Ishikawa (cell line): ENCODE data around the gene HOXB7.

Source experiments
- CEBPB ChIP-seq: IDR thresholded peaks from 2 replicates; pipeline ENCODE4 v1.6.1; 2012
- CREB1 ChIP-seq: IDR thresholded peaks from 2 replicates; pipeline ENCODE4 v1.6.1; 2012; ENCODE audit warnings: low read depth
- EGR1 ChIP-seq: IDR thresholded peaks from 2 replicates; pipeline ENCODE4 v1.6.1; 2012
- EP300 ChIP-seq: IDR thresholded peaks from 2 replicates; pipeline ENCODE4 v1.6.1; 2012; ENCODE audit warnings: borderline replicate concordance
- FOXM1 ChIP-seq: IDR thresholded peaks from 2 replicates; pipeline ENCODE4 v1.6.1; 2012; ENCODE audit warnings: low read depth, borderline replicate concordance
- NFIC ChIP-seq: IDR thresholded peaks from 2 replicates; pipeline ENCODE4 v1.6.1; 2012
- RAD21 ChIP-seq: IDR thresholded peaks from 2 replicates; pipeline ENCODE4 v1.6.1; 2012; ENCODE audit warnings: low read depth
- REST ChIP-seq: IDR thresholded peaks from 2 replicates; pipeline ENCODE4 v1.6.1; 2012; ENCODE audit warnings: low read depth, mild to moderate bottlenecking
- TAF1 ChIP-seq: IDR thresholded peaks from 2 replicates; pipeline ENCODE4 v1.6.1; 2012; ENCODE audit warnings: low read depth, mild to moderate bottlenecking
- TCF12 ChIP-seq: IDR thresholded peaks from 2 replicates; pipeline ENCODE4 v1.6.1; 2012; ENCODE audit warnings: low read depth
- TEAD4 ChIP-seq: IDR thresholded peaks from 2 replicates; pipeline ENCODE4 v1.6.1; 2012
- YY1 ChIP-seq: IDR thresholded peaks from 2 replicates; pipeline ENCODE4 v1.6.1; 2012; ENCODE audit warnings: low read depth
- ZBTB7A ChIP-seq: IDR thresholded peaks from 2 replicates; pipeline ENCODE4 v1.6.1; 2012; ENCODE audit warnings: low read depth
- TF ChIP-seq, protein P1 (sequence below): IDR thresholded peaks from 2 replicates; pipeline ENCODE4 v1.6.1; 2012

DNA sequence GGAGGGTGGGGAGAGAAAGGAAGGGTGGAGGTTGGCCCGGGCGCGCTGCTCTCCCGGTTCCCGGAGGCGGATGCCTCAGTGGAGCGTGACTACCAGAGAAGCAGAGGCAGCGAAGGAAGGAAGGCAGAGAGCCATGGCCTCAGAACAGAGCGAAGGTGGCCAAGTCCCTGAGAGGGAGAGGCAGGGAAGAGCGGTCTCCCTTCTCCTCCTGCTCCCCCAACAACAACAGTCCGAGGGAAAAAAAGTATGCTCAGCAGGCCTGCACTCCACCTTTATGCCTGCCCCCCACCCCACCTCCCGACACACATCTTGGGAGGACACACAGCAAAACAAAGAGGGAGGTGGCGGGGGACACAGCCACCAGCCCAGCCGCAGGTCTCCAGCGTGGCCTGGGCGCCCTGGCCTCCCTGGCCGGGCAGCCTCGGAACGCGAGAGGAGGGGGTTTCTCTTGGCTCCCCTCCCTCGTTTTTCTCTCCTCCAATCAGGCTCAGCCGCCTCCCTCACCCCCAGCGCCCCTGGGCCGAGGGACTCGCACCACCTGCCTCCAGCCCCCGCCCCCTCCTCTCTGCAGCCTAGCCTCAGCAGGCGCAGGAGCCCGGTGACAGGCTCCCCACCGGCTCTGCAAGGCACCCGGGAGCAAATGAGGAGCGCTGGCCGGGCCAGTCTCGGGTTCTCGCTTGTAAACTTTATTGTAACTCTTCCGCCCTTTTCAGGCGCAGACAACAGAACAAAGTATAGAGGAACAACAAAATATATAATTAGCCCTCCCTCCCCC, 1.1 kb upstream of the HOXB7 start:
- TF ChIP-seq, protein P1, sequence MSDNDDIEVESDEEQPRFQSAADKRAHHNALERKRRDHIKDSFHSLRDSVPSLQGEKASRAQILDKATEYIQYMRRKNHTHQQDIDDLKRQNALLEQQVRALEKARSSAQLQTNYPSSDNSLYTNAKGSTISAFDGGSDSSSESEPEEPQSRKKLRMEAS = no peak
- no peak; the same call in 1 of the 2 replicates for TF ChIP-seq TAF1
- TF ChIP-seq RAD21 = no peak
- no peak for TF ChIP-seq REST
- no peak for TF ChIP-seq CREB1
- TF ChIP-seq EP300 = peak; percentile 42; the same call in 1 of the 2 replicates
- no peak for TF ChIP-seq CEBPB
- no peak for TF ChIP-seq YY1
- peak; percentile 56; the same call in 1 of the 2 replicates for TF ChIP-seq ZBTB7A
- no peak for TF ChIP-seq FOXM1
- TF ChIP-seq EGR1 = no peak
- no peak for TF ChIP-seq TEAD4
- TF ChIP-seq TCF12 = 0 out of 2 replicates have a peak, but pooled peaks have one; percentile 22
- TF ChIP-seq NFIC = no peak
